PC-9 (cell line): ENCODE measurements around the gene CD109.

ENCODE experiments used
- EZH2 ChIP-seq: fragments of 200-600 bp; sonication (generic); IDR thresholded peaks from 2 replicates; pipeline ENCODE4 v1.8.0; 2017; ENCODE audit warnings: antibody characterized with exemption, low read depth
- TF ChIP-seq, protein P1 (sequence below): fragments of 200-600 bp; sonication (generic); conservative IDR thresholded peaks from 2 replicates; pipeline ENCODE4 v1.6.1; 2017; ENCODE audit warnings: mixed run types, antibody characterized with exemption, mild to moderate bottlenecking, moderate library complexity

- TF ChIP-seq, protein P1, sequence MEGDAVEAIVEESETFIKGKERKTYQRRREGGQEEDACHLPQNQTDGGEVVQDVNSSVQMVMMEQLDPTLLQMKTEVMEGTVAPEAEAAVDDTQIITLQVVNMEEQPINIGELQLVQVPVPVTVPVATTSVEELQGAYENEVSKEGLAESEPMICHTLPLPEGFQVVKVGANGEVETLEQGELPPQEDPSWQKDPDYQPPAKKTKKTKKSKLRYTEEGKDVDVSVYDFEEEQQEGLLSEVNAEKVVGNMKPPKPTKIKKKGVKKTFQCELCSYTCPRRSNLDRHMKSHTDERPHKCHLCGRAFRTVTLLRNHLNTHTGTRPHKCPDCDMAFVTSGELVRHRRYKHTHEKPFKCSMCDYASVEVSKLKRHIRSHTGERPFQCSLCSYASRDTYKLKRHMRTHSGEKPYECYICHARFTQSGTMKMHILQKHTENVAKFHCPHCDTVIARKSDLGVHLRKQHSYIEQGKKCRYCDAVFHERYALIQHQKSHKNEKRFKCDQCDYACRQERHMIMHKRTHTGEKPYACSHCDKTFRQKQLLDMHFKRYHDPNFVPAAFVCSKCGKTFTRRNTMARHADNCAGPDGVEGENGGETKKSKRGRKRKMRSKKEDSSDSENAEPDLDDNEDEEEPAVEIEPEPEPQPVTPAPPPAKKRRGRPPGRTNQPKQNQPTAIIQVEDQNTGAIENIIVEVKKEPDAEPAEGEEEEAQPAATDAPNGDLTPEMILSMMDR = no peak
- no peak for TF ChIP-seq EZH2
Measured at GRCh38 chr6:73832313-73832712, 136.3 kb downstream of the CD109 start.
